Measurements from ENCODE around the gene CACNA2D3.

CACNA2D3 gene

GRCh38 chr3:54659347-54659746 lies 537.0 kb downstream of the CACNA2D3 start:
- Histone ChIP-seq H2AFZ (no peak overlapping the region), H3K4me3 (ENCODE audit: low read depth, low read length) (no peak overlapping the region), H3K27ac (no peak overlapping the region), H3K36me3 (ENCODE audit: control insufficient read depth, insufficient read depth, low read length) (no peaks in the 10 kb centered on the region), H3K4me2 (ENCODE audit: low read length) (no peak overlapping the region), H3K79me2 (no peaks in the 10 kb centered on the region), H3K4me1 (no peaks in the 10 kb centered on the region), H3K9ac (no peak overlapping the region), H3K27me3 (ENCODE audit: control insufficient read depth, insufficient read depth, low read length) (no peaks in the 10 kb centered on the region), H3K9me3 (ENCODE audit: control insufficient read depth, low read length) (no peaks in the 10 kb centered on the region)
- no peak for TF ChIP-seq CTCF (IDR thresholded peaks at IDR 0.05)

GRCh38 chr3:54660714-54661132 lies 538.4 kb downstream of the CACNA2D3 start:
- H3K4me3 ChIP-seq (ENCODE audit: low read depth, low read length) = no peak overlapping the region
- H2AFZ ChIP-seq = no peak overlapping the region
- no peaks in the 10 kb centered on the region for H3K9me3 ChIP-seq (ENCODE audit: control insufficient read depth, low read length)
- H3K9ac ChIP-seq = no peak overlapping the region
- H3K79me2 ChIP-seq = no peaks in the 10 kb centered on the region
- H3K36me3 ChIP-seq (ENCODE audit: control insufficient read depth, insufficient read depth, low read length) = no peaks in the 10 kb centered on the region
- no peak overlapping the region for H3K4me2 ChIP-seq (ENCODE audit: low read length)
- H3K27ac ChIP-seq = no peak overlapping the region
- no peaks in the 10 kb centered on the region for H3K27me3 ChIP-seq (ENCODE audit: control insufficient read depth, insufficient read depth, low read length)
- no peaks in the 10 kb centered on the region for H3K4me1 ChIP-seq
- TF ChIP-seq CTCF (IDR thresholded peaks at IDR 0.05) = no peak

GRCh38 chr3:54661151-54661550 lies 538.8 kb downstream of the CACNA2D3 start:
- Histone ChIP-seq H3K27me3 (ENCODE audit: control insufficient read depth, insufficient read depth, low read length) (no peaks in the 10 kb centered on the region), H3K27ac (no peak overlapping the region), H3K4me1 (no peaks in the 10 kb centered on the region), H3K9me3 (ENCODE audit: control insufficient read depth, low read length) (no peaks in the 10 kb centered on the region), H3K36me3 (ENCODE audit: control insufficient read depth, insufficient read depth, low read length) (no peaks in the 10 kb centered on the region), H3K4me2 (ENCODE audit: low read length) (no peak overlapping the region), H3K79me2 (no peaks in the 10 kb centered on the region), H2AFZ (no peak overlapping the region), H3K9ac (no peak overlapping the region), H3K4me3 (ENCODE audit: low read depth, low read length) (no peak overlapping the region)
- TF ChIP-seq CTCF (IDR thresholded peaks at IDR 0.05) = no peak

GRCh38 chr3:54663501-54664011 lies 541.2 kb downstream of the CACNA2D3 start:
- Histone ChIP-seq H3K79me2 (no peaks in the 10 kb centered on the region), H3K4me3 (ENCODE audit: low read depth, low read length) (no peak overlapping the region), H3K9me3 (ENCODE audit: control insufficient read depth, low read length) (no peaks in the 10 kb centered on the region), H3K36me3 (ENCODE audit: control insufficient read depth, insufficient read depth, low read length) (no peaks in the 10 kb centered on the region), H3K27ac (no peak overlapping the region), H3K9ac (no peak overlapping the region), H2AFZ (no peak overlapping the region), H3K4me2 (ENCODE audit: low read length) (no peak overlapping the region), H3K4me1 (no peaks in the 10 kb centered on the region), H3K27me3 (ENCODE audit: control insufficient read depth, insufficient read depth, low read length) (no peaks in the 10 kb centered on the region)
- TF ChIP-seq CTCF (IDR thresholded peaks at IDR 0.05) = no peak

- H3K79me2 ChIP-seq = no peaks in the 10 kb centered on the region
- no peak overlapping the region for H3K4me3 ChIP-seq (ENCODE audit: low read depth, low read length)
- no peaks in the 10 kb centered on the region for H3K4me1 ChIP-seq
- TF ChIP-seq CTCF (IDR thresholded peaks at IDR 0.05) = no peak
- no peaks in the 10 kb centered on the region for H3K27me3 ChIP-seq (ENCODE audit: control insufficient read depth, insufficient read depth, low read length)
- no peak overlapping the region for H3K27ac ChIP-seq
- H2AFZ ChIP-seq = no peak overlapping the region
- no peak overlapping the region for H3K9ac ChIP-seq
- no peaks in the 10 kb centered on the region for H3K36me3 ChIP-seq (ENCODE audit: control insufficient read depth, insufficient read depth, low read length)
- H3K4me2 ChIP-seq (ENCODE audit: low read length) = no peak overlapping the region
- H3K9me3 ChIP-seq (ENCODE audit: control insufficient read depth, low read length) = no peaks in the 10 kb centered on the region
These were observed 542.8 kb downstream of the CACNA2D3 start for GRCh38 chr3:54665016-54665600.

Measured in parathyroid adenoma (tissue), 2 donors.